AG04450 (cell line): Measurements from ENCODE around the gene BCL7A. TPM values are rescaled to one million over a fixed set of nuclear protein-coding genes. Genes with fewer than 3 reads are reported as not detected.
A peak's percentile ranks its signal among the peaks of the same experiment; 100 is the strongest.

Experiments
- CTCF ChIA-PET: fragments of 300-600, 350-600 bp; formaldehyde crosslinking; extraction: SDS; loops from one replicate; lab custom pipeline; 2022; ENCODE audit warnings: antibody characterized with exemption, inconsistent platforms; lab: Charles Lee
- POLR2A ChIA-PET: fragments of 350-600 bp; formaldehyde crosslinking; extraction: SDS; loops from one replicate; lab custom pipeline; 2021; ENCODE audit warnings: antibody characterized with exemption, inconsistent platforms; lab: Yijun Ruan, JAX
- DNase-seq: peaks from one replicate; pipeline ENCODE4 v3.0.0-alpha.2; 2011; ENCODE audit warnings: low read depth, low spot score
- H3K27ac ChIP-seq: one replicate; pipeline ENCODE4 v1.5.1; 2012; ENCODE audit warnings: low read depth, low read length, control low read depth
- H3K27me3 ChIP-seq: one replicate; pipeline ENCODE4 v1.6.0; 2012; ENCODE audit warnings: low read length; ENCODE audit not compliant: control insufficient read depth, insufficient read depth
- H3K4me3 ChIP-seq: 2 replicates; pipeline ENCODE4 v1.5.1; 2011; ENCODE audit warnings: mild to moderate bottlenecking, low read depth, low read length, control low read depth
- H3K9me3 ChIP-seq: 2 replicates; pipeline ENCODE4 v1.5.1; 2012; ENCODE audit warnings: low read length; ENCODE audit not compliant: control insufficient read depth, insufficient read depth
- CTCF ChIP-seq: IDR thresholded peaks from 2 replicates; pipeline ENCODE4 v1.5.1; 2011; ENCODE audit warnings: low read depth, low read length, control low read depth, inconsistent platforms
- polyA minus RNA-seq: library from RNA; depleted of rRNA, polyadenylated mRNA; stranded (reverse); fragments of >200 nt; gene quantifications from 2 replicates; pipeline ENCODE4 v1.2.3, GENCODE V29; 2011; rRNA and poly(A)+ RNA removed
- polyA plus RNA-seq: library from polyadenylated mRNA; depleted of rRNA; stranded (reverse); fragments of >200 nt; gene quantifications from 2 replicates; pipeline ENCODE4 v1.2.3, GENCODE V29; 2011; rRNA removed

Gene BCL7A
- 4.4 and 4.6 TPM in 2 replicates for polyA plus RNA-seq
- polyA minus RNA-seq, result 3.6 and 4.0 TPM in 2 replicates

GRCh38 chr12:122021822-122022392, at the start of gene BCL7A:
TSS of gene BCL7A (plus strand) at chr12:122021884. CDS start at chr12:122022092, 208 bp downstream.
- ChIA-PET POLR2A (interaction anchor here (0.6 kb wide), 1 partner anchor 514 kb away, joined by 3 read pairs; no protein-coding TSS in a partner anchor), CTCF (no interaction called here)
- no peak for TF ChIP-seq CTCF
- DNase-seq, result peak; percentile 33
- H3K9me3 ChIP-seq, result peaks cover 4% of the 10 kb centered on the region
- no peaks in the 10 kb centered on the region for H3K27me3 ChIP-seq
- peak within 1 kb of the TSS; percentile 62 for H3K4me3 ChIP-seq
- H3K27ac ChIP-seq, result peak within 1 kb of the TSS; percentile 21

- H3K9me3 ChIP-seq, result peaks cover 6% of the 10 kb centered on the region
- no peak overlapping the region for H3K4me3 ChIP-seq
- DNase-seq, result no peak
- CTCF ChIA-PET, result no interaction called here
- TF ChIP-seq CTCF, result no peak
- POLR2A ChIA-PET, result no interaction called here
- H3K27me3 ChIP-seq, result no peaks in the 10 kb centered on the region
- H3K27ac ChIP-seq, result no peak overlapping the region
Observed at GRCh38 chr12:121974026-121974985, 47.4 kb upstream of the BCL7A start.

GRCh38 chr12:121975021-121975420, 46.7 kb upstream of the BCL7A start:
- no peak overlapping the region for H3K27ac ChIP-seq
- H3K9me3 ChIP-seq, result peaks cover 6% of the 10 kb centered on the region
- ChIA-PET POLR2A (no interaction called here), CTCF (no interaction called here)
- no peak for DNase-seq
- H3K4me3 ChIP-seq, result no peak overlapping the region
- no peak for TF ChIP-seq CTCF
- no peaks in the 10 kb centered on the region for H3K27me3 ChIP-seq

GRCh38 chr12:121976950-121977349, 44.7 kb upstream of the BCL7A start:
- no peaks in the 10 kb centered on the region for H3K27me3 ChIP-seq
- no peak overlapping the region for H3K4me3 ChIP-seq
- DNase-seq, result no peak
- POLR2A ChIA-PET, result no interaction called here
- CTCF ChIA-PET, result no interaction called here
- H3K9me3 ChIP-seq, result peaks cover 6% of the 10 kb centered on the region
- no peak for TF ChIP-seq CTCF
- H3K27ac ChIP-seq, result no peak overlapping the region
